ENCODE data around the gene TAPBP. TPM values are rescaled to one million over a fixed set of nuclear protein-coding genes. Genes with fewer than 3 reads are reported as not detected.

The TAPBP gene
- total RNA-seq, 1 experiment from 2014 or later = 67.2 TPM

GRCh38 chr6:33288921-33289783 is 24.7 kb downstream of the TAPBP start, which contains the start of the genes PFDN6 and WDR46:
PFDN6 (plus strand) TSS chr6:33289601; CDS start chr6:33289857, 256 bp downstream.
WDR46 (minus strand) TSS chr6:33289239; CDS start chr6:33289170, 69 bp downstream.
- Histone ChIP-seq H3K9me2 (replicated peaks; ENCODE audit: low read length) (no peaks in the 10 kb centered on the region), H3K27ac (ENCODE audit: low read length) (peak within 1 kb of the TSS; percentile 6), H3K4me1 (ENCODE audit: insufficient read depth, low read length) (peaks cover 17% of the 10 kb centered on the region), H3K27me3 (ENCODE audit: low read length) (no peaks in the 10 kb centered on the region), H4K20me1 (ENCODE audit: low read length) (no peaks in the 10 kb centered on the region), H3F3A (ENCODE audit: low read length, unreplicated experiment) (no peaks in the 10 kb centered on the region), H3K9ac (ENCODE audit: low read length) (peak within 1 kb of the TSS; percentile 91), H3K79me2 (ENCODE audit: low read length) (peaks cover 52% of the 10 kb centered on the region), H2AFZ (ENCODE audit: low read length) (peak within 1 kb of the TSS; percentile 98), H3K4me3 (ENCODE audit: low read length) (peak within 1 kb of the TSS; percentile 97), H3K4me2 (ENCODE audit: low read length) (peak within 1 kb of the TSS; percentile 98), H3K9me3 (ENCODE audit: low read length) (no peaks in the 10 kb centered on the region), H3K36me3 (ENCODE audit: low read depth, low read length) (peaks cover 41% of the 10 kb centered on the region)
- CTCF ChIA-PET = no interaction called here
- intact Hi-C loops (cut with micrococcal nuclease) = loop anchor here (1.0 kb wide), 1 partner anchor 10 kb away; no protein-coding TSS in a partner anchor
- TF ChIP-seq CTCF (conservative IDR thresholded peaks at IDR 0.05; ENCODE audit: low read depth, low read length) = no peak
- ATAC-seq (peak; percentile 95), DNase-seq (peak; percentile 88)
- POLR2A ChIA-PET (ENCODE audit: unreplicated experiment) = interaction anchor here (0.6 to 1.5 kb wide), 4 partner anchors 10 to 317 kb away, joined by 4 to 12 read pairs (median 8); partner anchors contain the start of genes RPS18 and VPS52
- no TSS peak for BruUV-seq (replicated peaks)

GRCh38 chr6:33288141-33288920 is 25.5 kb downstream of the TAPBP start:
- Histone ChIP-seq H3K4me1 (ENCODE audit: insufficient read depth, low read length) (peaks cover 17% of the 10 kb centered on the region), H3K27ac (ENCODE audit: low read length) (peak overlapping the region; percentile 6), H3K27me3 (ENCODE audit: low read length) (no peaks in the 10 kb centered on the region), H3F3A (ENCODE audit: low read length, unreplicated experiment) (no peaks in the 10 kb centered on the region), H3K79me2 (ENCODE audit: low read length) (peaks cover 52% of the 10 kb centered on the region), H2AFZ (ENCODE audit: low read length) (peak overlapping the region; percentile 98), H3K9me2 (replicated peaks; ENCODE audit: low read length) (no peaks in the 10 kb centered on the region), H3K9ac (ENCODE audit: low read length) (peak overlapping the region; percentile 91), H4K20me1 (ENCODE audit: low read length) (no peaks in the 10 kb centered on the region), H3K4me2 (ENCODE audit: low read length) (peak overlapping the region; percentile 98), H3K36me3 (ENCODE audit: low read depth, low read length) (peaks cover 42% of the 10 kb centered on the region), H3K4me3 (ENCODE audit: low read length) (peak overlapping the region; percentile 97), H3K9me3 (ENCODE audit: low read length) (no peaks in the 10 kb centered on the region)
- CTCF ChIA-PET = no interaction called here
- BruUV-seq (replicated peaks) = TSS peak; percentile 68
- DNase-seq (no peak), ATAC-seq (no peak)
- intact Hi-C loops (cut with micrococcal nuclease) = no loop called here
- POLR2A ChIA-PET (ENCODE audit: unreplicated experiment) = interaction anchor here (1.1 to 1.5 kb wide), 2 partner anchors 11 to 16 kb away, joined by 4 to 7 read pairs; partner anchors contain the start of genes RPS18 and VPS52
- no peak for TF ChIP-seq EZH2 (IDR thresholded peaks at IDR 0.05; ENCODE audit: low read length, unreplicated experiment)
- no peak for TF ChIP-seq CTCF (conservative IDR thresholded peaks at IDR 0.05; ENCODE audit: low read depth, low read length)
- TF ChIP-seq EZH2phosphoT487 (IDR thresholded peaks at IDR 0.05; ENCODE audit: borderline replicate concordance, low read length) = no peak
